SK-MEL-5 (cell line): ENCODE results near the gene WNT3. TPM values are rescaled to one million over a fixed set of nuclear protein-coding genes. Genes with fewer than 3 reads are reported as not detected.
"Not testable (repeated sequence)": the region's sequence is repeated elsewhere in the genome, so short reads cannot be mapped to it uniquely, and the experiment has no call there.

ENCODE experiments used
- DNase-seq: peaks from one replicate; pipeline ENCODE4 v3.0.0-alpha.2; 2016; ENCODE audit warnings: low read depth, low spot score
- in situ Hi-C: cut with HindIII; loops from 2 replicates; pipeline ENCODE4 v1.10.0; 2016; ENCODE audit warnings: low sequenced_read_pairs, high pct_unique_total_duplicates, low pct_unique_long_range_greater_than_20kb
- total RNA-seq: library from RNA; depleted of rRNA; stranded (reverse); fragments of >200 nt; shearing (Covaris generic); gene quantifications from 2 replicates; pipeline ENCODE4 v1.2.3, GENCODE V29; 2014

WNT3 gene
- total RNA-seq, 1 experiment from 2014 or later = 0.77 TPM

GRCh38 chr17:46759141-46759540 is 59.4 kb downstream of the WNT3 start:
- DNase-seq = no peak
- in situ Hi-C loops = no loop called here

DNA sequence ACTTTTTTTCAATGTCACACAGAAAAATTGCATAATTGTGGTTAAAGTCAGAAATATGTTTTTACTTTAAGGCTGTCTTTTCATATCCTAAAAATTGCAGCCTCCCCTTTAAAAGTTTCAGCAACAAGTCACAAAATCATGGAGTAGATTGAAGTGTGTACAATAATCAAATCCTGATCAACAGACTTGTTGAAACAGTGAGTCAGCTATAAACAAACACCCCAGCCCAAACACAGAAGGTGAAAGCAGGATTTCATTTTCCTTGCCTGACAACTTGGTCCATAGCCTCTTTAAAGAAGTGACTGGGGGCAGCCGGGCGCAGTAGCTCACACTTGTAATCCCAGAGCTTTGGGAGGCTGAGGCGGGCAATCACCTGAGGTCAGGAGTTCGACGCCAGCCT is 59.9 kb downstream of the WNT3 start:
- no peak for DNase-seq
- in situ Hi-C loops = no loop called here

DNA sequence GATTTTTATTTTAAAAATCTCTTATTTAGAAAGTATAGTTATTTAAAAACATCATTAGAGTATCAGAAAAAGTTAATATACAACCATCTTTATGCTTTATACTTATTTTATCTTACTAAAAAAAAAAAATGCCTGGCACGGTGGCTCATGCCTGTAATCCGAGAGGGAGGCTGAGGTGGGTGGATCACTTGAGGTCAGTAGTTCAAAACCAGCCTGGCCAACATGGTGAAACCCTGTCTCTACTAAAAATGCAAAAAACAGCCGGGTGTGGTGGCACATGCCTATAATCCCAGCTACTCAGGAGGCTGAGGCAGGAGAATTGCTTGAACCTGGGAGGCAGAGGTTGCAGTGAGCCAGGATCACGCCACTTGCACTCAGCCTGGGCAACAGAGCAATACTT is 60.9 kb downstream of the WNT3 start:
- DNase-seq, in situ Hi-C loops: not testable (repeated sequence)

DNA sequence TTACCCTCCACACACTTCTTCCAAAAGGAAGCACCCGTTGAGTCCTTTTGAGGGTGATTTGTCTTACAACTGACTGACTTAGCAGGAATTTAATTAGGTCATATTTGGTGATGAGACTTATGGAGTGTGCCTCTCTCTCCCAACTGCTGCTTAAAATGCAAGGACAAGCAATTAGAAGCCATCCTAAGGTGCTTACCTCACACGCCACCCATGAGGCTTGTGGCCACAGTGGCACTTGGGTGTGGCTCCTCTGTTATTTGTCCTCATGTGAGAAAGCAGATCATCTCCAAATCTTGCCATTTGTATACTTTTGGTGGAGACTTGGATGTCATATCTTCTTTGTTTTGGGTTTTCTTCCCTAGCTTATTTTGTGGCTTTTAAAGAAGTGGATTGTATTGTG is 61.6 kb downstream of the WNT3 start:
- in situ Hi-C loops = no loop called here
- no peak for DNase-seq

DNA sequence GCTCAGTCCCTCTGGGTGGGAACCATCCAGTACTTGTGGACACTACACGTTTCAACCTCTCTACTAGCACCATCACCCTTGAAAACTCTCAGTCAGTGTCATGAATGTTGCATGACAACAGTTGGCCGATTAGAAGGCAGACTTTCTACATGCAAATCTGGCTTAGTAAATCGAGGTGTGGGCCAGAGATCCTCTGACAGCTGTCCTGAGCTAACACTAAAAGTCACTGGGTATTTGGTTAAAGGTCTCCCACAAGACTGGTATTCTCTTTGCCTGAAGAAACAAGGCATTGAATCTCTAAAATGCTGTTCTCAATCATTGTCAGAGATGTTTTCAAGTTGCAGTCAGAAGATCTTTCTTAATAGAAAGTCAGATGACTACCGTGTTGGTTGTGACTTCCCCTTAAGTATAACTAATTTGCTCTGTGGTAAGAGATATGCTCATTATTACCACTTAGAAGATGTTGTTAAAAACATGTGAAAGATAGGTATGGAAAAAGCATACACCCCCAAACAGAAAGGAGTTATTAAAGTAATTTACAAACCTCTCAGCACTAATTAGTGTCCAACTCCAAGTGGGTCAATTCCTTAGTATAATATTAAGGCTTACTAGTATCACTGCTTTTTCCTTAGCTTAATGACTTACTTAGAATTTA is 62.3 kb downstream of the WNT3 start:
- in situ Hi-C loops = no loop called here
- peak; percentile 49 for DNase-seq

DNA sequence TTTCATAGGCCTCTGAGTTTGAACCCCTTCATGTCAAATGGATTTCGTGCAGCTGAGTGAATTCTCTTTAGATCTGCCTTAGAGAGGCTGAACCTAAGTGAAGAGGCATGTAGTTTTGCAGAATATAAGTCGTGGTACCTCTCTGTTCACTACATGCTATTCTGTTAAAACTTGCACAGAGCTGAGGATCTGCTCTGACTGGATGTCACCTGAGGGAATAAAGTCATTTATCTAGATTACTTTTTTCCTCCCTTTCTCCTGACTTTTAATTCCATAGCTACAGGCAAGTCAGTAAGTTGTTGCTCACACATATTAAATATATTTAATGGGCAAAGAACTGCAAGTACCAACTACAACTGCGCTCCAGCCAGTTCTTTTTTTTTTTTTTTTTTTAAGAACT is 64.7 kb downstream of the WNT3 start:
- no peak for DNase-seq
- in situ Hi-C loops = no loop called here

DNA sequence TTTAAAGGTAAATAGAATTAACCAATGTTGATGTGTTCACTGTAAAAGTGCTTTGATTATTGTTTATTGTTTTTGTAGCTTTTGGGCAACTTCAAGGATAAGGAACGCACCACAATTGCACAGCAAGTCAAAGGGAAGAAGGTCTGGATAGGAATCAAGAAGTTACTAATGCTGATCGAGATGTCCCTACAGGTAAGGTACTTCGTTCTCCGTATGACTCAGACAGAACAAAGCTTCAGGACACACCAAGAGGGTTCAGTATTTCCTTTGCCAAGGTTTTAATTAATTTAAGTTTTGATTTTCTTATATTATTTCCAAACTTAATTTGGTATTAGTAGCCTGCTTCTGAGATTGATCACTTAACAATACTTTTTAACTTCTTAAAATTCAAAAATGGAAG is 67.1 kb downstream of the WNT3 start:
- no peak for DNase-seq
- in situ Hi-C loops = no loop called here

DNA sequence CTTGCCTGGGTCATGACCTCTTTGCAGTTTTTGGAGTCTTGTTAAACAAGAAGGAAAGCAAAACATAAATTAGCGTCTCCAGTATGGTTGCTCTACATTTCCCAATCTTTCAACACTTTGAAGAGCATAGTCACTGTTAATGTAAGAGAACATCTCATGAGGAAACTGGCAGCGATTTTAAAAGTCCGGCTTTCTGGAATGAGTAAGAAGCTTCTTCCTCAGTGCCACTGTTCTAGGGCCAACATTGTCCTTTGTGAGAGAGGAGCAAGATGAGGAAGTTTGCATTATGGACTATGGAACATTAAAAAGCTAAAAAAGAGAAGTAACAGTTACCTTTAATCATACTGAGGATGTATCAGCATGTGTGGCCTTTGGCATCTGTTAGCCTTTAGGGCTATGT is 73.1 kb downstream of the WNT3 start:
- no peak for DNase-seq
- in situ Hi-C loops = no loop called here

GRCh38 chr17:46744441-46744840 is 74.1 kb downstream of the WNT3 start:
- no peak for DNase-seq
- in situ Hi-C loops = no loop called here

DNA sequence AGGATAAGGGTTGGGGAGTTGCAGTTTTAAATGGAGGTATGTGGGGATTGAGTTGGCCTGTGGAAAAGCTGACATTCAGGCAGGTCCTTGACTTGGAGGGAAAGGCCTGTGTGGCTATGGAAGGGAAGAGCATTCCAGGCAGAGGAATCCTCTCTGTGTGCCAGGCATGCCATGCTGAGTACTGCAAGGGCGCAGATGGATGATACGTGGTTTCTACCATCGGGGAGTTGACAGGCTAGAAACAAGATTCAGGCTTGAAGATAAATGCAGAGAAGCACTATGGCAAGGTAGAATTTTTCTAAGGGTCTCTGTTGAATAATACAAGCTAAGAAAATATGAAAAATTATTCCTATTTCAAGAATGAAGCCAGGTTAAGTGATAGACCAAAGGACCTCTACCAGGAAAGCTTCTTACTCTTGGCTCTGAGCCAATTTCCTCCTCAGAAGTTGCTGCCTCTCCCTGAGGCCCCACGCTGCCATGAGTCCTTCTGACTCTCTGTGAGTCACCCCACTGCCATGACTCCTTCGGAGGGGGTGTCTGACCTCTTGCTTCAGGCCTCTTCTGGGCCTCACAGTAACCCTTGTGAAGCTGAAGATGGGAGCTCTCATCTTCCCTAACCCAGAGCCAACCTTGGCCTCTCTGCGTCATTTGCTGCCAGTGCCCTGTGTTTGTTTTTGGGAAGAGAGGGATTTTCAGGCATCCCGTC is 75.8 kb downstream of the WNT3 start:
- in situ Hi-C loops = no loop called here
- DNase-seq = peak; percentile 4

- in situ Hi-C loops = no loop called here
- DNase-seq = no peak
These were observed 77.3 kb downstream of the WNT3 start for GRCh38 chr17:46741122-46741730.

GRCh38 chr17:46739982-46740381 is 78.5 kb downstream of the WNT3 start:
- no peak for DNase-seq
- in situ Hi-C loops = no loop called here

DNA sequence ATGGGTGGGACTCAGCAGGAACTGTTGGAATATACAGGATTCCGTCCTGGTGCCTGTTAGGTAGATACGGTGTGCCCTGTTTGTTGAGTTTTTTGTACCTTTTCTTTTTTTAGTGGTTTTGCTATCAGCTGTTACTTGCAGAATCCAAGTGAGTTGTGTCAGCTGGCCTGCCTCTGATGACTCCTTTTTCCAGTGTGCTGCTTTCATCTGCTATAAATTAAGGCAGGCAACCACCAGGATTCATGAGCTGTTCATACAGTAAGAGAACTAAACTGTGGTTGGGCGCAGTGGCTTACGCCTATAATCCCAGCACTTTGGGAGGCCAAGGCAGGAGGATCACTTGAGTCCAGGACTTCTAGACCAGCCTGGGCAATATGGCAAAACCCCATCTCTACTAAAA is 79.9 kb downstream of the WNT3 start:
- in situ Hi-C loops = no loop called here
- DNase-seq = no peak

- no peak for DNase-seq
- in situ Hi-C loops = no loop called here
These were observed 81.2 kb downstream of the WNT3 start for GRCh38 chr17:46737326-46737725.

DNA sequence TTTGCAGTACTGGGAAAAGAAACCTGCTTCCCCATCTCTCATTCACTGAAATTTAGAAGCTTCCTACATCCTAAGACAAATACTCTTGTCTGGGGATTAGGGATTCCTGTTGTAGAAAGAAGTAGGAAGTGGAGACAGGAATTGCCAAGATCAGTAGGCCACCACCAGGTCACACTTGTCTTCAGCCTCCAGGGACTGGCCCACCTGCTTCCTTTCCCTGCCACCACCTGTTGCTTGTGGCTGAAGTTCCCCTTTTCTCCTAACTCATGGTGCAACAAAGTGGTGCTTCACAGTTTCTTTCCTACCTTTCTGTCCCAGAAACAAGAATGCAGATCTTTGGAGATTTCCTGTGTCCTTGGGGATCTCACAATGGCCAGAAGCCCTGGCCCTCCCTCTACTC is 82.4 kb downstream of the WNT3 start:
- in situ Hi-C loops = no loop called here
- DNase-seq = no peak

GRCh38 chr17:46733837-46734475 is 84.5 kb downstream of the WNT3 start:
- in situ Hi-C loops = no loop called here
- no peak for DNase-seq

- in situ Hi-C loops = no loop called here
- DNase-seq = no peak
These were observed 85.6 kb downstream of the WNT3 start for GRCh38 chr17:46732754-46733398.

DNA sequence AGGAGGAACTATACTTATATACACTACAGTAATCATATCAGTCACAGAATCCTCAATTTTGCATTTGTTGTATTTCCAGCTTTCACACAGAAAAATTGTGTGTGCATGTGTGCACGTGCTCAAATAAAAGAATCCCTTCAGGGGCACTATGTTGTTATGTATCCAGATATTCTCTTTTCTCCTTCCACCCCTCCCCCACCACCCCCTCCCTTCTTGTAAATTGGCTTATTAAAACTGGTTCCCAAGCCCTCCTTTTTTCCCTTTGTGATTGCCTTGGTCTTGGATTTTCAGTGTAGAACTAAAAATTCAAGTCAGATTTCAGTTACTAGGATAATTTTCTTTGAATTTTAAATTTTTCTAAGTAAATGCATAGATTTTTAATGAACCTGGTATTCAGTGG is 86.3 kb downstream of the WNT3 start:
- in situ Hi-C loops = no loop called here
- no peak for DNase-seq
